ENCODE results near the gene PIK3CA.

- TF ChIP-seq CTCF (conservative IDR thresholded peaks at IDR 0.05; ENCODE audit: low read length) (no peak), EZH2phosphoT487 (IDR thresholded peaks at IDR 0.05; ENCODE audit: borderline replicate concordance, low read depth, low read length) (no peak)
Observed at GRCh38 chr3:179190581-179190980, 42.4 kb downstream of the PIK3CA start.

All from OCI-LY7 (cell line).